ENCODE measurements around the gene HCFC2. TPM values are rescaled to one million over a fixed set of nuclear protein-coding genes. Genes with fewer than 3 reads are reported as not detected.

HCFC2 gene
- total RNA-seq, 1 experiment from 2014 or later, result 1.5 TPM

- no peaks in the 10 kb centered on the region; the same call in 1 of the 2 replicates for H3K27me3 ChIP-seq (ENCODE audit: control insufficient read depth, insufficient read depth, low read length)
- DNase-seq, result no peak
These were observed 78.7 kb downstream of the HCFC2 start for GRCh38 chr12:104143002-104143401.

DNA sequence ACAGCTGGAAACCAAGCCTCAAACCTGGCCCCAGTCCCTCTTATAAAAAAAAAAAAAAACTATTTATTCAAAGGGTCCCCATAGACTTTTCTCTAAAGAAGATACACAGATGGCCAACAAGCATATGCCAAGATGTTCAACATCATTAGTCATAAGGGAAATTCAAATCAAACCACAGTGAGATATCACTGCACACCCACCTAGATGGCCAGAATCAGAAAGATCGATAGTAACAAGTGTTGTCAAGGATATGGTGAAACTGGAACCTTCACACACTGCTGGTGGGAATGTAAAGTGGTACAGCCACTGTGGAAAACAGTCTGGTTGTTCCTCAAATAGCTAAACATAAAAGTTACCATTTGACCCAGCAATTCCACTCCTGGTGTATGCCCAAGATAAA, 79.6 kb downstream of the HCFC2 start:
- no peak for DNase-seq
- Histone ChIP-seq H3K4me3 (ENCODE audit: insufficient read depth, low read depth, low read length) (no peak overlapping the region), H3K36me3 (replicated peaks; ENCODE audit: control insufficient read depth, insufficient read depth, low read length) (no peaks in the 10 kb centered on the region), H3K27me3 (ENCODE audit: control insufficient read depth, insufficient read depth, low read length) (no peaks in the 10 kb centered on the region; the same call in 1 of the 2 replicates)

More at GRCh38 chr12:104143002-104143401, 78.7 kb downstream of the HCFC2 start:
- Histone ChIP-seq H3K36me3 (replicated peaks; ENCODE audit: control insufficient read depth, insufficient read depth, low read length) (no peaks in the 10 kb centered on the region), H3K4me3 (ENCODE audit: insufficient read depth, low read depth, low read length) (no peak overlapping the region)

DNA sequence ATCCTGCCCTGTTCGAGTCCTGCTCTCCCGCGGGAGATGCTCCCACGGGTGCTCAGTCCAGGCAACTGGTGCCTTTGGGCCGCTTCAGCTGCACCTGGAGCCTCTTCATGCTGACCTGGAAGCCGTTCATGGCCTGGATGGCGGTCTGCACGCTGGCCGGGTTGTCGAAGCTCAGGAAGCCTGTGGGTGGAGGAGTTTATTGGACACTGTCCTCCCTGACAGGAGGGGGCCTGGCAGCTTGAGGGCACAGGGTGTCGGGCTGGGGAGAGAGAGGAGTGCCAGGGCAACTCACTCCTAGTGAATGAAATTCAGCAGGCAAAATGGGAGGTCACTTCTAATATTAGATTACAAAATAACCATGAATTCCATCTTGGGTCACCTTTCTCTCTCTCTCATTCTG, 83.0 kb downstream of the HCFC2 start:
- no peaks in the 10 kb centered on the region for H3K36me3 ChIP-seq (replicated peaks; ENCODE audit: control insufficient read depth, insufficient read depth, low read length)
- DNase-seq, result no peak
- H3K27me3 ChIP-seq (ENCODE audit: control insufficient read depth, insufficient read depth, low read length), result no peaks in the 10 kb centered on the region; the same call in 1 of the 2 replicates
- H3K4me3 ChIP-seq (ENCODE audit: insufficient read depth, low read depth, low read length), result no peak overlapping the region

- Histone ChIP-seq H3K27me3 (ENCODE audit: control insufficient read depth, insufficient read depth, low read length) (no peaks in the 10 kb centered on the region), H3K36me3 (replicated peaks; ENCODE audit: control insufficient read depth, insufficient read depth, low read length) (no peaks in the 10 kb centered on the region), H3K4me3 (ENCODE audit: insufficient read depth, low read depth, low read length) (no peak overlapping the region)
- no peak for DNase-seq
These were observed 86.1 kb downstream of the HCFC2 start for GRCh38 chr12:104150416-104150815.

DNA sequence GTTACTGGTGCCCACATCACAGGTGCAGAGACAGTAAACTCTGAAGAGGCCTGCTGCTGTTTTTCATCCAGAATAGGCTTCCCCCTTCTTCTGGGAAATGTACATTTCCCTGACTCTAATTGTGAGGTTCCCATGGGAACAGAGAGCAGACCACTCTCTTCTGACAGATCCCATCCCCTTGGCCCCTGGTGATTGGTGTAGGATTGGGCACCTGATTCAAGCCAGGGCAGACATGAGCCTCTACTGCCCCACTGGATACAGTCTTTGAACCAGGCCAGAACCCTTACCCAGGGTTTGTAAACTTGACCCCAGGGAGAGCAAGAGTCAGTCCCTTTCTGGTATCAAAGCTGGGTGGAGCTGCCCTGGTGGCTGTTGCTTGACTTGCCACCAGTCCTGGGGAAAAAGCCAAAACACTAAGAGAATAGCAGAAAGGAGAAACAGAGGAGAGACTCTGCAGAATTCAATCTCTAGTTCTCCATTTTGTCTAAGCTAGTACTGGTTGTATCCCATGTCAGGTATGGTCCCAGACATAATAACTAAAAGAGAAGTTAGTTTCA, 88.4 kb downstream of the HCFC2 start:
- H3K4me3 ChIP-seq (ENCODE audit: insufficient read depth, low read depth, low read length), result no peak overlapping the region
- no peak for DNase-seq
- no peaks in the 10 kb centered on the region for H3K27me3 ChIP-seq (ENCODE audit: control insufficient read depth, insufficient read depth, low read length)
- no peaks in the 10 kb centered on the region for H3K36me3 ChIP-seq (replicated peaks; ENCODE audit: control insufficient read depth, insufficient read depth, low read length)

GRCh38 chr12:104154286-104154685, 90.0 kb downstream of the HCFC2 start:
- no peaks in the 10 kb centered on the region for H3K27me3 ChIP-seq (ENCODE audit: control insufficient read depth, insufficient read depth, low read length)
- DNase-seq, result no peak

DNA sequence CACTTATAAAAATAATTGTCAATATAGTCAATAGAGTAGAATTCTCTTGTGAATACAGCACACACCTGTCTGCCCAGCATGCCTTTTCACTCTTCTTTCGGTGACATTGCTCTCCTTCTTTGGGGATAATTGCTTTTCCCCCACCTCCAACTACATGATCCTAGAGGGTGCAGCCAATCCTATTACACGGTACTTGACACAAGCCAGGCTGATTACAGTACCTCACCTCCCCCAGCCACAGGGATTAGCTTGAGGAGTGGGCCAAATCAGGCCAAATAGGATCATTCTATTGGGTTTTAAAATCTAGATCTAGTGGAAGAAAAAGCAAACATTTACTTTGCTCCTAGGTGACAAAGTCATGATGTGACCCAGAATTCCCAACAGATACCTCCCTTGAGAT, 90.5 kb downstream of the HCFC2 start:
- no peaks in the 10 kb centered on the region for H3K36me3 ChIP-seq (replicated peaks; ENCODE audit: control insufficient read depth, insufficient read depth, low read length)
- no peak for DNase-seq
- no peak overlapping the region for H3K4me3 ChIP-seq (ENCODE audit: insufficient read depth, low read depth, low read length)
- H3K27me3 ChIP-seq (ENCODE audit: control insufficient read depth, insufficient read depth, low read length), result no peaks in the 10 kb centered on the region

More at GRCh38 chr12:104154286-104154685, 90.0 kb downstream of the HCFC2 start:
- no peak overlapping the region for H3K4me3 ChIP-seq (ENCODE audit: insufficient read depth, low read depth, low read length)
- no peaks in the 10 kb centered on the region for H3K36me3 ChIP-seq (replicated peaks; ENCODE audit: control insufficient read depth, insufficient read depth, low read length)

Other genes starting within 250 kb of the HCFC2 start
- gene NT5DC3, start 223.3 kb upstream of the HCFC2 start, total RNA-seq (2014; rRNA removed; shearing (Covaris generic)), result 6.3 and 11.0 TPM in 2 replicates
- gene HSP90B1, start 134.1 kb upstream of the HCFC2 start, total RNA-seq (2014; rRNA removed; shearing (Covaris generic)), result 602 and 610 TPM in 2 replicates
- 41.2 and 41.4 TPM in 2 replicates for gene TDG, start 98.7 kb upstream of the HCFC2 start, total RNA-seq (2014; rRNA removed; shearing (Covaris generic))
- gene GLT8D2, start 14.3 kb upstream of the HCFC2 start, total RNA-seq (2014; rRNA removed; shearing (Covaris generic)), result 1.1 and 1.7 TPM in 2 replicates
- 22.5 and 35.2 TPM in 2 replicates for gene NFYB, start 73.7 kb downstream of the HCFC2 start, total RNA-seq (2014; rRNA removed; shearing (Covaris generic))
- gene TXNRD1, start 151.2 kb downstream of the HCFC2 start, total RNA-seq (2014; rRNA removed; shearing (Covaris generic)), result 169 and 180 TPM in 2 replicates
- gene EID3, start 239.2 kb downstream of the HCFC2 start, total RNA-seq (2014; rRNA removed; shearing (Covaris generic)), result 1.3 and 3.1 TPM in 2 replicates

All from H7 (cell line).